GM23248 (cell line): ENCODE measurements around the gene GDNF.

ENCODE experiments used
- EZH2 ChIP-seq: fragments of 200-600 bp; sonication (generic); IDR thresholded peaks from 2 replicates; pipeline ENCODE4 v1.6.1; 2018; ENCODE audit warnings: antibody characterized with exemption, mild to moderate bottlenecking; ENCODE audit not compliant: insufficient read depth, poor library complexity, severe bottlenecking
- EZH2phosphoT487 ChIP-seq: fragments of 200-600 bp; sonication (generic); IDR thresholded peaks from 2 replicates; pipeline ENCODE4 v1.6.1; 2018; ENCODE audit warnings: antibody characterized with exemption, moderate library complexity, mild to moderate bottlenecking, low read depth; ENCODE audit not compliant: insufficient read depth

DNA sequence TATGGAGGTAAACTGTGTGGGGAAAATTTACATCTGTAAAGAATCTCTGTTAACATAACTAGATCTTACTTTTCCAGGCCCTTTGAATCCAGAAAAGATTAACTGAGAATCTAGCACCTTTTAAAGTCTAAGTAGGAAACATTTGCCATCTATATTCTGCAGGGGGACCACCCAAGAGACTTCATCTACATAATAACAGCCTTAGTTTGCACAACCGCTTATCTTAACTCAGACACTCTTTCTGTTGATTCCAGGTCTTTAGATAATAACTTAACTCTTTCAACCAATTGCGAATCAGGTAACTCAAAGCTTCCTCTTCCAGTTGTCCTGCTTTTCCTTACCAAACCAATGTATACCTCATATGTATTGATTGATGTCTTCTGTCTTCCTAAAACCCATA lies 53.4 kb downstream of the GDNF start:
- TF ChIP-seq EZH2 (no peak), EZH2phosphoT487 (no peak)
